Cardiac muscle cell (in vitro differentiated cells and primary cell): ENCODE measurements around the gene NGRN. TPM values are rescaled to one million over a fixed set of nuclear protein-coding genes. Genes with fewer than 3 reads are reported as not detected.
"Not testable (repeated sequence)": the region's sequence is repeated elsewhere in the genome, so short reads cannot be mapped to it uniquely, and the experiment has no call there.

ENCODE experiments used
- DNase-seq, 2 donors: peaks; one replicate each; pipeline versions ENCODE4 v3.0.0 to v3.0.0-alpha.2; 2010 to 2017; ENCODE audit warnings: low read depth in 1 of 2, low spot score in 1 of 2
- H3K27ac ChIP-seq: fragments of 200-600 bp; sonication (generic); 2 replicates; pipeline ENCODE4 v1.5.1; 2016
- H3K27me3 ChIP-seq: fragments of 200-600 bp; sonication (generic); 2 replicates; pipeline ENCODE4 v1.6.0; 2016; ENCODE audit warnings: control low read depth
- H3K36me3 ChIP-seq: fragments of 200-600 bp; sonication (generic); 2 replicates; pipeline ENCODE4 v1.5.1; 2016; ENCODE audit warnings: control low read depth
- H3K4me1 ChIP-seq: fragments of 200-600 bp; sonication (generic); 2 replicates; pipeline ENCODE4 v1.8.1; 2017; ENCODE audit warnings: low read depth, mild to moderate bottlenecking, mixed run types
- H3K4me3 ChIP-seq: fragments of 200-600 bp; sonication (generic); 2 replicates; pipeline ENCODE4 v1.5.1; 2016; ENCODE audit warnings: mild to moderate bottlenecking
- H3K9me3 ChIP-seq: fragments of 200-600 bp; sonication (generic); 2 replicates; pipeline ENCODE4 v1.5.1; 2017; ENCODE audit warnings: low read depth, mild to moderate bottlenecking, control low read depth
- CTCF ChIP-seq: IDR thresholded peaks from 2 replicates; pipeline ENCODE4 v1.5.1; 2012; ENCODE audit warnings: low read depth, mild to moderate bottlenecking, low read length
- polyA plus RNA-seq: library from polyadenylated mRNA; unstranded; fragments of >200 nt; fragmentation: Nextera tagmentation; extraction: Ambion mirVana; gene quantifications from 2 replicates; pipeline ENCODE4 v1.2.1, GENCODE V29; 2016
- total RNA-seq: library from RNA; depleted of rRNA; stranded (reverse); fragments of >200 nt; gene quantifications from 2 replicates; pipeline ENCODE4 v1.2.3, GENCODE V29; 2016

Gene NGRN
- total and polyA plus RNA-seq, 2 experiments from 2014 or later: 157 to 167 TPM

- no peaks in the 10 kb centered on the region for H3K27me3 ChIP-seq
- TF ChIP-seq CTCF: no peak
- H3K27ac ChIP-seq: no peak overlapping the region
- DNase-seq: no peak
- H3K36me3 ChIP-seq: no peaks in the 10 kb centered on the region
- no peaks in the 10 kb centered on the region for H3K4me1 ChIP-seq
- no peaks in the 10 kb centered on the region for H3K9me3 ChIP-seq
- no peak overlapping the region for H3K4me3 ChIP-seq
These were observed 28.7 kb downstream of the NGRN start for GRCh38 chr15:90294159-90294558.

GRCh38 chr15:90294601-90295269 lies 29.3 kb downstream of the NGRN start:
- H3K9me3 ChIP-seq: no peaks in the 10 kb centered on the region
- H3K27me3 ChIP-seq: no peaks in the 10 kb centered on the region
- no peak for DNase-seq
- TF ChIP-seq CTCF: no peak
- H3K36me3 ChIP-seq: no peaks in the 10 kb centered on the region
- H3K4me3 ChIP-seq: no peak overlapping the region
- H3K27ac ChIP-seq: no peak overlapping the region
- H3K4me1 ChIP-seq: no peaks in the 10 kb centered on the region

- Histone ChIP-seq H3K27ac (no peak overlapping the region), H3K27me3 (no peaks in the 10 kb centered on the region), H3K36me3 (no peaks in the 10 kb centered on the region), H3K4me3 (no peak overlapping the region), H3K9me3 (no peaks in the 10 kb centered on the region), H3K4me1 (no peaks in the 10 kb centered on the region)
- no peak for DNase-seq
- no peak for TF ChIP-seq CTCF
These were observed 29.8 kb downstream of the NGRN start for GRCh38 chr15:90295270-90295648.

GRCh38 chr15:90296316-90296884 lies 30.9 kb downstream of the NGRN start:
- not testable (repeated sequence) for DNase-seq, H3K27me3 ChIP-seq, H3K36me3 ChIP-seq, H3K4me1 ChIP-seq, H3K27ac ChIP-seq, H3K4me3 ChIP-seq, H3K9me3 ChIP-seq

- H3K4me3 ChIP-seq: no peak overlapping the region
- H3K4me1 ChIP-seq: no peaks in the 10 kb centered on the region
- DNase-seq: no peak
- TF ChIP-seq CTCF: no peak
- H3K27me3 ChIP-seq: no peaks in the 10 kb centered on the region
- no peaks in the 10 kb centered on the region for H3K9me3 ChIP-seq
- H3K36me3 ChIP-seq: no peaks in the 10 kb centered on the region
- H3K27ac ChIP-seq: no peak overlapping the region
These were observed 31.5 kb downstream of the NGRN start for GRCh38 chr15:90297021-90297420.

GRCh38 chr15:90300541-90300940 lies 35.1 kb downstream of the NGRN start:
- Histone ChIP-seq H3K27ac (no peak overlapping the region), H3K27me3 (no peaks in the 10 kb centered on the region), H3K9me3 (no peaks in the 10 kb centered on the region), H3K4me1 (no peaks in the 10 kb centered on the region), H3K36me3 (no peaks in the 10 kb centered on the region), H3K4me3 (no peak overlapping the region)
- no peak for TF ChIP-seq CTCF
- no peak for DNase-seq
